MV-4-11 (cell line): Measurements from ENCODE around the gene CLECL1.
"Not testable (repeated sequence)": the region's sequence is repeated elsewhere in the genome, so short reads cannot be mapped to it uniquely, and the experiment has no call there.

Experiments used
- DNase-seq: peaks from one replicate; lab custom pipeline; 2025; lab: John Stamatoyannopoulos, UW

CLECL1 gene

GRCh38 chr12:9751204-9752144, 18.6 kb upstream of the CLECL1 start:
- peak; percentile 37 for DNase-seq

- DNase-seq, result peak; percentile 68
Observed at GRCh38 chr12:9750276-9751203, 17.6 kb upstream of the CLECL1 start.

GRCh38 chr12:9749640-9750039, 16.7 kb upstream of the CLECL1 start:
- no peak for DNase-seq

- no peak for DNase-seq
Observed at GRCh38 chr12:9745199-9745598, 12.3 kb upstream of the CLECL1 start.

GRCh38 chr12:9742661-9743060, 9.8 kb upstream of the CLECL1 start:
- DNase-seq, result no peak

- peak; percentile 86 for DNase-seq
Observed at GRCh38 chr12:9741726-9742125, 8.8 kb upstream of the CLECL1 start.

GRCh38 chr12:9740106-9740750, 7.3 kb upstream of the CLECL1 start:
- no peak for DNase-seq

GRCh38 chr12:9739404-9740105, 6.7 kb upstream of the CLECL1 start:
- DNase-seq, result not testable (repeated sequence)

- DNase-seq, result not testable (repeated sequence)
Observed at GRCh38 chr12:9738905-9739304, 6.0 kb upstream of the CLECL1 start.

- peak; percentile 91 for DNase-seq
Observed at GRCh38 chr12:9736936-9737705, 4.2 kb upstream of the CLECL1 start.

- DNase-seq, result peak; percentile 74
Observed at GRCh38 chr12:9735601-9736000, 2.7 kb upstream of the CLECL1 start.

GRCh38 chr12:9731797-9732196, 1.1 kb downstream of the CLECL1 start:
- DNase-seq, result peak; percentile 78

- peak; percentile 45 for DNase-seq
Observed at GRCh38 chr12:9731393-9731792, 1.5 kb downstream of the CLECL1 start.

- peak; percentile 50 for DNase-seq
Observed at GRCh38 chr12:9730591-9730990, 2.3 kb downstream of the CLECL1 start.

- peak; percentile 38 for DNase-seq
Observed at GRCh38 chr12:9730011-9730410, 2.9 kb downstream of the CLECL1 start.

GRCh38 chr12:9729082-9729481, 3.8 kb downstream of the CLECL1 start:
- DNase-seq, result no peak

- DNase-seq, result no peak
Observed at GRCh38 chr12:9727813-9728212, 5.1 kb downstream of the CLECL1 start.

GRCh38 chr12:9725213-9725870, 7.6 kb downstream of the CLECL1 start:
- DNase-seq, result peak; percentile 28

- DNase-seq, result no peak
Observed at GRCh38 chr12:9724023-9724422, 8.9 kb downstream of the CLECL1 start.
